ENCODE data around the gene MAMLD1. TPM values are rescaled to one million over a fixed set of nuclear protein-coding genes. Genes with fewer than 3 reads are reported as not detected.

MAMLD1 gene
- total RNA-seq, 1 experiment from 2014 or later: 0.48 TPM

DNA sequence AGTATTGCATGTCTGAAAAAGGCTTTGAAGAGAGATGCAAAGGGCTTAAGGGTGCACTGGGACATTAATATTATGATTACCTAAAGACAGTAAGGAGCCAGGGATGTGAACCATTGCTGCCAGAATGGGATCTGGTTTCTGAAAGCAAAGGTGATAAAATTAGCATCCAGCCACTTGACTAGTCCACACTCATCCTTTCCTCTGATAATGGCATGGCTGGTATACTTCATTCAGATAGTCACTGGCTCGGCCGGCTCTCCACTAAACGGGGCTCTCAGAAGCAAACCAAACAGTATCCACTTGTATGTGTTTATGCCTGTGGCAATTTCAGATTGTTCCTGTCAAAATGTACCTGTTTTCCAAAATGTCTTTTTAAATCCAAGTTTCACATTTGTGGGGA is 46.4 kb downstream of the MAMLD1 start:
- no peak overlapping the region for H4K5ac ChIP-seq (ENCODE audit: insufficient read length, low read depth, low read length)
- no peak overlapping the region for H3K9ac ChIP-seq (ENCODE audit: extremely low read depth, insufficient read length, low read length)
- no peaks in the 10 kb centered on the region for H3K23me2 ChIP-seq (ENCODE audit: insufficient read length, low read depth, low read length, poor library complexity, severe bottlenecking)
- no peak overlapping the region for H3K27ac ChIP-seq (ENCODE audit: insufficient read length, low read depth, low read length)
- H3K4me2 ChIP-seq (ENCODE audit: insufficient read depth, insufficient read length, low read length): no peak overlapping the region
- H3K18ac ChIP-seq (ENCODE audit: insufficient read length, low read depth, low read length): no peak overlapping the region
- H2BK5ac ChIP-seq (ENCODE audit: insufficient read length, low read length): no peak overlapping the region
- H3T11ph ChIP-seq (ENCODE audit: low read length): no peak overlapping the region
- H2AK5ac ChIP-seq (ENCODE audit: insufficient read length, low read length): no peak overlapping the region
- H3K14ac ChIP-seq (ENCODE audit: insufficient read depth, low read length): no peak overlapping the region
- H3K27me3 Mint-ChIP-seq (ENCODE audit: low read depth): peaks cover 3% of the 10 kb centered on the region; the same call in 1 of the 2 replicates
- no CpG with 5 or more reads among the region's 3 CpGs for WGBS (ENCODE audit: extremely low coverage, insufficient read length, low lambda C conversion rate)
- no peak for DNase-seq
- no peak overlapping the region for H2BK15ac ChIP-seq (ENCODE audit: low read depth, low read length)
- H4K8ac ChIP-seq (replicated peaks; ENCODE audit: insufficient read length, low read depth, low read length): no peak overlapping the region
- no peaks in the 10 kb centered on the region; the same call in 1 of the 2 replicates for H3K4me1 ChIP-seq (ENCODE audit: insufficient read depth, low read length)
- H3K4ac ChIP-seq (ENCODE audit: low read depth, low read length): no peak overlapping the region
- H3K9me3 ChIP-seq (ENCODE audit: control insufficient read depth, low read depth, low read length): no peaks in the 10 kb centered on the region
- H3K4me3 Mint-ChIP-seq: no peak overlapping the region
- no peak overlapping the region for H4K91ac ChIP-seq (ENCODE audit: insufficient read length, low read depth, low read length)
- peaks cover 7 to 8% of the 10 kb centered on the region in 2 experiments for H3K4me1 Mint-ChIP-seq
- H2BK20ac ChIP-seq (ENCODE audit: low read depth, low read length, poor library complexity, severe bottlenecking): no peak overlapping the region
- H3K27me3 ChIP-seq (ENCODE audit: insufficient read depth, low read length): no peaks in the 10 kb centered on the region
- no peak overlapping the region for H3K56ac ChIP-seq (ENCODE audit: insufficient read length, low read depth, low read length)
- no peaks in the 10 kb centered on the region for H4K20me1 ChIP-seq (ENCODE audit: control insufficient read depth, insufficient read depth, insufficient read length)
- no peaks in the 10 kb centered on the region; a peak in 3 of 7 replicates for H3K36me3 Mint-ChIP-seq (ENCODE audit: insufficient read depth in 1 of 3, low read depth in 3 of 3)
- no peaks in the 10 kb centered on the region for H3K79me2 ChIP-seq (ENCODE audit: insufficient read depth, low read length)
- H3K79me1 ChIP-seq (ENCODE audit: insufficient read depth, low read depth, low read length, poor library complexity, severe bottlenecking): no peaks in the 10 kb centered on the region
- no peak overlapping the region for H3K23ac ChIP-seq (ENCODE audit: insufficient read length, low read depth, low read length)
- H3K27ac Mint-ChIP-seq: no peak overlapping the region
- H2AFZ ChIP-seq (ENCODE audit: low read length): no peak overlapping the region
- no peak overlapping the region for H2BK120ac ChIP-seq (ENCODE audit: low read depth, low read length, poor library complexity, severe bottlenecking)
- no peak overlapping the region for H2BK12ac ChIP-seq (ENCODE audit: insufficient read length, low read depth, low read length)
- TF ChIP-seq, protein P1, sequence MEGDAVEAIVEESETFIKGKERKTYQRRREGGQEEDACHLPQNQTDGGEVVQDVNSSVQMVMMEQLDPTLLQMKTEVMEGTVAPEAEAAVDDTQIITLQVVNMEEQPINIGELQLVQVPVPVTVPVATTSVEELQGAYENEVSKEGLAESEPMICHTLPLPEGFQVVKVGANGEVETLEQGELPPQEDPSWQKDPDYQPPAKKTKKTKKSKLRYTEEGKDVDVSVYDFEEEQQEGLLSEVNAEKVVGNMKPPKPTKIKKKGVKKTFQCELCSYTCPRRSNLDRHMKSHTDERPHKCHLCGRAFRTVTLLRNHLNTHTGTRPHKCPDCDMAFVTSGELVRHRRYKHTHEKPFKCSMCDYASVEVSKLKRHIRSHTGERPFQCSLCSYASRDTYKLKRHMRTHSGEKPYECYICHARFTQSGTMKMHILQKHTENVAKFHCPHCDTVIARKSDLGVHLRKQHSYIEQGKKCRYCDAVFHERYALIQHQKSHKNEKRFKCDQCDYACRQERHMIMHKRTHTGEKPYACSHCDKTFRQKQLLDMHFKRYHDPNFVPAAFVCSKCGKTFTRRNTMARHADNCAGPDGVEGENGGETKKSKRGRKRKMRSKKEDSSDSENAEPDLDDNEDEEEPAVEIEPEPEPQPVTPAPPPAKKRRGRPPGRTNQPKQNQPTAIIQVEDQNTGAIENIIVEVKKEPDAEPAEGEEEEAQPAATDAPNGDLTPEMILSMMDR (conservative IDR thresholded peaks at IDR 0.05): no peak
- H3K9me3 Mint-ChIP-seq: peaks cover 64 to 70% of the 10 kb centered on the region in 2 experiments
